GM19397 (cell line): ENCODE data around the gene USP32.
"Not testable (repeated sequence)": the region's sequence is repeated elsewhere in the genome, so short reads cannot be mapped to it uniquely, and the experiment has no call there.

Source experiments
- ATAC-seq: cut with Tn5 transposase; IDR thresholded peaks from one replicate; pipeline ENCODE4 v1.9.1; 2021; ENCODE audit warnings: mild to moderate bottlenecking, moderate library complexity; ENCODE audit not compliant: unreplicated experiment

Gene USP32

DNA sequence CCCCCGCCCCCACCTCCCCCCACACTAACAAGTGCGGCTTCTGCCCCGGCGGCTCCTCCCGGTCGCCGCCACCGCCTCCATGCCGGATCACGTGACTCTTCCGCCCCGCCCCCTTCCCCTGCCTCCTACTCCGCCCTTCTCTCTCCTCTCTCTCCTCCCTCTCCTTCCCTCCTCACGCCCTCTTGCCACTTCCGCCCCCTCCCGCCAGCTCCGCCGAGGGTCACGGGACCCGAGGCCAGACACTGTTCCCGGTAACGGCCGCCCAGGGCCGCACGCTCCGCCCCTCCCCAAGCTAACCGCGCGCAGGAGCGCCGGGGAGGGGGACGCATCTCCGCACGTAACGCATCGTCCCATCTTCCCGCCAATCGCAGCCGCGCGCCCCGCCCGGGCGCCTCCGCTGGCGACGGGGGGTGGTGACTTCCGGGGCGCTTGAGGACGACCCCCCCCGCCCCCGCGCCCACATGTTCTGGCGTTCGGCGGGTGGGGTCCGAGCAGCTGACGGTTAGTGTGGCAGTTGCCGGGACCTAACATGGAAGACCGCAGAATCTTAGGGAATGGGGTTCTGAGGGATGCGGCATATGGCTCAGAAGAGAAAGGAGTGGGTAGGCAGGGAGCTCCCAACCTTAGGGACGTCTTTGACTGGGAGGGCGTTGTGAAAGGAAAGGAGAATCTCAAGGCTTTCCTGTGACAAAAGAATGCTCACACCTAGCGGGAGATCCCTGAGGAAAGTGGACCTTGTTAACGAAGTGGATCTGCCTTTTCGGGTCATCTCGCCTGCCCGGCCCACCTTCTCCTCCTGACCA is at the start of gene USP32:
TSS of gene USP32 (minus strand) at position 92 of the 803 bp plus-strand sequence. CDS start 194 bp downstream, outside the sequence.
- peak; percentile 90 for ATAC-seq

DNA sequence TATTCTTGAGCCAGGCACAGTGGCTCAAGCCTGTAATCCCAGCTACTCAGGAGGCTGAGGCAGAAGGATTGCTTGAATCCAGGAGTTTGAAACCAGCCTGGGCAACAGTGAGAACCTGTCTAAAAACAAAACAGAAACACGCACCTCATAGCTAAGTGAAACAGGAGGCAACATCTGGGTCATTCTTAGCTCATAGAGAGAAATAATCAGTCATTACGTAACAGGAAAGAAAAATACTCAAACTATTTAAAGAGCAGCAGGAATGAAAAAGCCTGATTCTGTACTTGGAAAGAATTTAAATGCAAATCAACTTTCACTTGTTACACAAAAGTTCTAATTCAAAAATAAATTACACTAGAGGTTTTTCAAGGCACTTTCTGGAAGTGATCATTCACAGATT is 47.6 kb upstream of the USP32 start:
- ATAC-seq = no peak

- no peak for ATAC-seq
Measured at GRCh38 chr17:60436676-60437075, 44.7 kb upstream of the USP32 start.

DNA sequence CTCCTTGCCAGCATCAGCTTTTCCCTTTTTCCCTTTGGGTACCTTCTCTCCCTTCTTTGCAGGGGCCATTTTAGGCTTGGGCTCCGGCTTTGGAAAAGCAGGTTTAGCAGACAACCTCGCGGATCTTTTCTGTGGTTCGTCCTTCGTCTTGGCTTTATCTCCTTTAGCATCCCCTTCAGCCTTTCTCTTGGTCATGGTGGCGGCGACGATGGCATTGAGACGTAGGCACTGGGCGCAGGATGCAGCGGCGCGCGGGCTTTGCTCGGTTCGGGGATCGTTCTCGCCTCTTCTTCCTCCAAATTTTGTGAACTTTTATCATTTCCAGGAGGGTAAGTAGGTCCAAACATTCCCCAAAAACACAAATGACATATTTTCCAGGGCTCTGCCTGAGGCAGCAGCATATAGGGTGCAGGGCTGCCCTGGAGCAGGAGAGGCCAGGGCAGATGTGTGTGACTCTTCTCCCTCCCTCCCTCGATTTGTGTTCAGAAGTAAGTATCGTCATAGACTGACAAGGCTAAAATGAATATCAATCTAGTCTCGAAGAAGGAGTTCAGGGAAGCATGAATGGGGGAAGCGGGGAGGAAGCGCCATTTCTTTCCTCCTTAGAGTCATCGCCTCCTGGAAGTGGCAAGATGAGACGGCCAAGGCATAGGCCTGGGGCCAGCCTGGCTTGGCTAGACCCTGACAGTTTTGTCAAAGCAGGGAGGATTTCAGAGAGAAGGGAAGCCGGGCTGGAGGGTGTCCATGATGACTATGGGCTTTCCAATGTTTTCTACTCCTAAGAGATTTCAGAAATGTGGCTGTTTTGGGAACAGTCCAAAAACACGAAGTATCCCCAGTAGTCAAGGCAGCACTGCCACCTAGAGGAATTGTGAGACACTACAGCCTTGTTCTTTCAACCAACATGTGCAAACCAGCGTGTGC is 43.6 kb upstream of the USP32 start:
- ATAC-seq = no peak

- ATAC-seq = not testable (repeated sequence)
Measured at GRCh38 chr17:60433021-60433997, 41.4 kb upstream of the USP32 start.

DNA sequence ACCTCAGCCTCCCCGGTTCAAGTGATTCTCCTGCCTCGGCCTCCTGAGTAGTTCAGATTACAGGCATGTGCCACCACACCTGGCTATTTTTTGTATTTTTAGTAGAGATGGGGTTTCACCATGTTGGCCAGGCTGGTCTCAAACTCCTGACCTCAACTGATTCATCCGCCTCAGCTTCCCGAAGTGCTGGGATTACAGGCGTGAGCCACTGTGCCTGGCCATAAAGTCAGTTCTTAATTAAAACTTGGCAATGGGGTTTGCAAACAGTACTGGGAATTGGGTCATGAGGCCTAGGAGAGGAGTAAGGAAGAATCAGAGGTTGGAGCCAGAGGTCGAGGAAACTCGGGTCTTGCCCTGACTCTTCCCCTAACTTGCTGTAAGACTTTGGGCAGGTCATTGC is 38.6 kb upstream of the USP32 start:
- not testable (repeated sequence) for ATAC-seq

GRCh38 chr17:60428491-60428890 is 36.6 kb upstream of the USP32 start:
- not testable (repeated sequence) for ATAC-seq

DNA sequence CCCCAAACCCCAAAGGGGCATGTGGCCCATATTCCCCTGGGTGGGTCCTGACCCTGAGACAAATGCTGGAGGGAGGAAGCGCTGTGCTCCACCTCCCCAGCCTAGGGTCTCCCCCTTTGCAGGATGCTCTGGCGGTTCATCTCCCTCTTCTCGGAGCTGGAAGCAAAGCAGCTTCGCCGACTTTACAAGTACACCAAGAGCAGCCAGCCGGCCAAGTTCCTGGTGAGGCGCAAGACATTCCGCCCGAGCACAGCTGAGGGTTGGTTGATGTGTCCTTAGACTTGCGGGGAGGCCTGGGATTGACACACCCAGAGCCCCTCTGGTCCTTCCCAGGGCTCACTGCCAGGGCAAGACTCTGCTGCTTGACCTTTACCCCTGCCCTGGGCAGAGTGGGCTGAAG is 34.7 kb upstream of the USP32 start:
- ATAC-seq = no peak

GRCh38 chr17:60425626-60426025 is 33.7 kb upstream of the USP32 start:
- no peak for ATAC-seq

GRCh38 chr17:60423865-60424264 is 31.9 kb upstream of the USP32 start:
- ATAC-seq = no peak

GRCh38 chr17:60422162-60422665 is 30.3 kb upstream of the USP32 start, which contains the start of gene CHCT1:
TSS of gene CHCT1 (plus strand) at chr17:60422489. CDS start at chr17:60422593, 104 bp downstream.
- no peak for ATAC-seq

DNA sequence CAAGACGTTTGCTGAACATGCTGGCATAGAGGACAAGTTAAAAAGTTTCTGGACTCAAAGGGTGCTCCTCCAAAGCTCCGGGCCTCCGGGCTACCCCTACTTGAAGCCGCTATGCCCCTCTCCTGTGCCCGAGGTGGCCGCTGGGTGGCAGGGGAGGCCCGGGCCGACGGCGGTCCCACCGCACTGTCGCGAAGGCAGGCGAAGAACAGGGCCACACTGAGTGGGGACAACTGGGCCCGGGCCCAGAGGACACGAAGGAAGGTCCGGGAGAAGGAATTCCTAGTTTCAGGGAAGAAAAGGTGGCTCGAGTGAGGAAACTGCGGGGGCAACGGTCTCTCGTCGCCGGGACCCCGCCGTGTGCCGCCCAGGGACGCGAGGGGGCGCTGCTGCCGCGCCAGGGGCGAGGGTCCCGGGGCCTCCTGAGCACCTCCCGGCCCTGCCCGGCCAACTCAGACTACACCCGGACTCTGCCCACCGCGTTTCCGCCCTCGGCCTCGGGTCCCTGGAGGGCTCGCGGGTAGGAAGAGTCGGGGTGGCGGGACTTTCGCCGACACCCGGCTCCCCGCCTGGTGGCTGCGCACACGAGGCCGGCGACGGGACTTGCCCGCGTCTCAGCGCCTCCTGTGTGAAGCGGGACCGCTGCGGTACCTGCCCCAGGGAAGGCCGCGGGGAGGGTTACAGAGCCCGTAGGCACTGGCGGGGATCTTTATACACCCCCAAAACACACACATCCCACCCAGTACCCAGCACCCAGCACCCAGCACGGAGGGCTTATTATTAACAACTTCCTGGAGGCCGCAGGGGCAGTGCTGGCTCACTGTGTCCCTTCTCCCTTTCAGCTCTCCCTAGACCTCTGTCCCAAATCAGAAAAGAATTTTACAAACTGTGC is 29.6 kb upstream of the USP32 start:
- peak; percentile 89 for ATAC-seq

DNA sequence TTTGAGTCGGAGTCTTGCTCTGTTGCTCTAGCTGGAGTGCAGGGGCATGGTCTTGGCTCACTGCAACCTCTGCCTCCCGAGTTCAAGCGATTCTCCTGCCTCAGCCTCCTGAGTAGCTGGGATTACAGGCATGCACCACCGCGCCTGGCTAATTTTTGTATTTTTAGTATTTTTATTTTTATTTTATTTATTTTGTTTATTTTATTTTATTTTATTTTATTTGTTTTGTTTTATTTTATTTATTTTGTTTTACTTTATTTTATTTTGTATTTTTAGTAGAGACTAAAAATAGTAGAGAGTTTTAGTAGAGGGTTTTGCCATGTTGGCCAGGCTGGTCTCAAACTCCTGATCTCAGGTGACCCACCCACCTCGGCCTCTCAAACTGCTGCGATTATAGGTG is 27.9 kb upstream of the USP32 start:
- not testable (repeated sequence) for ATAC-seq

- not testable (repeated sequence) for ATAC-seq
Measured at GRCh38 chr17:60419003-60419402, 27.1 kb upstream of the USP32 start.

DNA sequence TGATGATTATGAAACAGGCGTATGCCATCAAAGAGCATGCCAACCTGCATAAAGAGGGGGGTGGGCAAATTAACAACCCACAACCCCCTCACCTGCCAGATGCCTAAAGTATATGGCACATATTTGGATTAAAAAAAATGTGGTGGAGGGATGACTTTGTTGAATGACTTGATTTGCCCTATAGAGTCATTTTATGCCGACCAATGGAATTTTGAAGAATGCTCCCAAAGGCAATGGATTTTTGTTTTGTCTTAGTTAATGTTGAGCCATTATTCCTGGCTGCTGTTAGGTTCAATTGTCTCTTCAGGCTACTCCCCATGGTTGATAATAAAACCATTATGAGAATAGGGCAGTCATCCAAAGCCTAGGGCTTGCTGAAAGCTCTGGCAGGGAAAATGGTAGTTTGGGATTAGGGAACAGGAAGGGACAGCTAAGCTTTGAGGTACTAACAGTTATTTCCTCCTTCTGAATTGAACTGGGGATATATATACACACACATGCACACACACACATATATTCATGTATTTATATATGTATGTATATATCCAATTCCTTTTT is 24.5 kb upstream of the USP32 start:
- no peak for ATAC-seq

DNA sequence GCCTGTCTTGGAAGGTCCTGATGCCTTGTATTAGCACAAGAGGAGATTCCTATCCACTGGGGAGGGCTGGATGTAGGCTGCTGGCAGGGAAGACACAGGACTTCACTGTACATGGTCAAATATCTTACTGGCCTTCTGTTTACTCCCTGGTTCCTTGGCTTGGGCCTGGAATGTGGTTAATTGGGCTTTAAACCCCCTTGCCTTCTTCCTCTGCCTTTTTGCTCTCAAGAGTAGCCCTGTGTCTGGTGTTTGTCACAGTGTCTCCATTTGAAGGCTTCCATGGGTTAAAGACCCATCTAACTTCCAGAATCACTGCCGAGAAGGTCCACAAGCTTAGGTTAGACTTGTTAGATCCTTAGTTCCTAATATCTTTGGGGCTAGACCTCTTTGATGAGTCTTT is 23.2 kb upstream of the USP32 start:
- ATAC-seq = no peak

DNA sequence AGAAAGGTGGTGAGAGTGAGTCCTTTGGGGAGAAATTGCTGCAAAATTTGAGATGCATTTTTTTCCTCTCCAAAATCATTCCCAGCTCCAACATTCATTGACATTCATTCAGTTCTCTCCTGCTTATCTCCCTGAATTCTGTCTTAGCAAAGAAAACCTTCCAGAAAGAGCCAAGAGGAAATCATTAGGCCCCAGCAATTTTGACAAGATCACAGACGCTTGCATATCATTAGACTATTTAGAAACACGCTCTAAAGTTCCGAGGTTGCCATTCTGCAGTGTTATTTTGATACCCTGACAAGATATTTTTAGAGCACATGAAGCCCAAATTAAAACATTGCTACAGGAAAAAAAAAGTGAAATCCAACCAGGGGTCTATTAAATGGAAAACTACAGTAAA is 20.8 kb upstream of the USP32 start:
- no peak for ATAC-seq

DNA sequence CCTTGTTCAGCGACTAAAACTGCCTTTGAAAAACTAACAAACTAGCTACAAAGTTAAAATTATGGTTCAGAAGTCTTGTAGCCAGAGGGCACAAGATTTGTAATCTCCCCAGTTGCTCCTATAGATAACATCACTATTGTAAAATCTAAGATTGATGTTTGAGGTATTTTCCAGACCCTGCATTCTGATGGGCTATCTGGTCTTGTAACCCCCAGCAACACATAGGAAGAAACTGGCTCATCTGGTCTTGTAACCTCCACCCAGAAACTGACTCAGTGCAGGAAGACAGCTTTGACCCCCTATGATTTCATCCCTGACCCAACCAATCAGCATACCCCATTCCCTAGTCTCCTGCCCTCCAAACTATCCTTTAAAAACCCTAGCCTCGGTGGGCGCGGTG is 18.1 kb upstream of the USP32 start:
- no peak for ATAC-seq

DNA sequence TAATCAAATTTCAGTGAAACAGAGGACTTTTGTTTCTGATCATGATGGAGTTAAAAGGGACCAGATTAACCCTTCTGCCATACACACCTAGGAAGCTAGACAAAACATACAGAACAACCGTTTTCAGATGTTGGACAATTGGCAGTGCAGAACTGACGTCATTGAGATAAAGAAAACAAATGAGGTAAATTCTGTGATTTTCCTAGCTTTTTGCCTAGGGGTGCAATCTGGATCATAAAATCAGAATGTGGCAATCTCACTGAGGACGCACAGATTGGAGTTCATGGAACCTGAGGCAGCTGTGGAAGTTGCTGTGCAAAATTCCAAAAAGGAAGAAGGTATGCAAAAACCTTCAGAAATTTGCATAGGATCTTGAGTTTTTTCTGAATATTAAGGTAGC is 15.0 kb upstream of the USP32 start:
- no peak for ATAC-seq
